Fibroblast of lung (primary cell): ENCODE measurements around the gene ZNF366.

Experiments
- CTCF ChIP-seq, 2 donors: IDR thresholded peaks in 1 of 2; conservative IDR thresholded peaks in 1 of 2; 1 replicate in 1 of 2; 2 replicates in 1 of 2; pipeline ENCODE4 v1.5.1; 2011 to 2012; ENCODE audit warnings: low read length in 2 of 2, control low read depth in 1 of 2, inconsistent platforms in 1 of 2, low read depth in 1 of 2, mild to moderate bottlenecking in 1 of 2
- EZH2 ChIP-seq: IDR thresholded peaks from 2 replicates; pipeline ENCODE4 v1.5.1; 2012; ENCODE audit warnings: low read length, control low read depth, mild to moderate bottlenecking; ENCODE audit errors: missing control alignments

- TF ChIP-seq CTCF (conservative IDR thresholded peaks at IDR 0.05 in 1 of 2, IDR thresholded peaks at IDR 0.05 in 1 of 2; ENCODE audit: low read depth in 1 of 2, low read length in 2 of 2) (no peak), EZH2 (no peak)
Measured at GRCh38 chr5:72489536-72489935, 17.7 kb downstream of the ZNF366 start.
